ENCODE data around the gene CPB2. TPM values are rescaled to one million over a fixed set of nuclear protein-coding genes. Genes with fewer than 3 reads are reported as not detected.

Gene CPB2
- total RNA-seq, 1 experiment from 2014 or later, result 0.28 TPM

GRCh38 chr13:46109451-46109850 is 4.6 kb upstream of the CPB2 start:
- TF ChIP-seq TCF7L2 (IDR thresholded peaks at IDR 0.05; ENCODE audit: low read depth, low read length) (no peak), SIN3A (IDR thresholded peaks at IDR 0.05; ENCODE audit: borderline replicate concordance, insufficient read depth, low read depth, low read length) (no peak), REST (IDR thresholded peaks at IDR 0.05; ENCODE audit: insufficient read depth in 1 of 2, low read depth in 2 of 2, low read length in 1 of 2) (no peak), CTCF (IDR thresholded peaks at IDR 0.05) (no peak), POLR2AphosphoS5 (IDR thresholded peaks at IDR 0.05; ENCODE audit: low read depth, low read length) (no peak)
- no peaks in the 10 kb centered on the region for H3K4me1 ChIP-seq (ENCODE audit: control insufficient read depth, insufficient read depth, low read length)
- DNase-seq (ENCODE audit: low read depth, low spot score), result no peak
- ChIA-PET CTCF (no interaction called here), POLR2A (no interaction called here)
- H3K27ac ChIP-seq (ENCODE audit: low read length), result no peak overlapping the region
- H3K4me3 ChIP-seq (ENCODE audit: low read depth in 2 of 2, low read length in 2 of 2), result no peak overlapping the region
- H3K36me3 ChIP-seq (ENCODE audit: control insufficient read depth, insufficient read depth, low read length), result no peaks in the 10 kb centered on the region
- H3K9me3 ChIP-seq (ENCODE audit: control insufficient read depth, insufficient read depth, low read depth, low read length), result no peaks in the 10 kb centered on the region
- H3K27me3 ChIP-seq (ENCODE audit: control insufficient read depth, insufficient read depth, low read length), result no peaks in the 10 kb centered on the region
- ATAC-seq, result no peak
- no TSS peak for BruUV-seq (replicated peaks)
- intact Hi-C loops (cut with micrococcal nuclease; ENCODE audit: unreplicated experiment), result no loop called here
- in situ Hi-C loops (cut with HindIII; ENCODE audit: low pct_unique_long_range_greater_than_20kb, low sequenced_read_pairs), result no loop called here

GRCh38 chr13:46106839-46107371 is 2.1 kb upstream of the CPB2 start:
- intact Hi-C loops (cut with micrococcal nuclease; ENCODE audit: unreplicated experiment) (no loop called here), in situ Hi-C loops (cut with HindIII; ENCODE audit: low pct_unique_long_range_greater_than_20kb, low sequenced_read_pairs) (no loop called here)
- TF ChIP-seq CTCF (IDR thresholded peaks at IDR 0.05) (no peak), REST (IDR thresholded peaks at IDR 0.05; ENCODE audit: insufficient read depth in 1 of 2, low read depth in 2 of 2, low read length in 1 of 2) (no peak), POLR2AphosphoS5 (IDR thresholded peaks at IDR 0.05; ENCODE audit: low read depth, low read length) (no peak)
- H3K9me3 ChIP-seq (ENCODE audit: control insufficient read depth, insufficient read depth, low read depth, low read length), result no peaks in the 10 kb centered on the region
- no peaks in the 10 kb centered on the region for H3K27me3 ChIP-seq (ENCODE audit: control insufficient read depth, insufficient read depth, low read length)
- H3K4me3 ChIP-seq (ENCODE audit: low read depth in 2 of 2, low read length in 2 of 2), result no peak overlapping the region
- H3K36me3 ChIP-seq (ENCODE audit: control insufficient read depth, insufficient read depth, low read length), result no peaks in the 10 kb centered on the region
- no peak for ATAC-seq
- ChIA-PET POLR2A (no interaction called here), CTCF (no interaction called here)
- H3K27ac ChIP-seq (ENCODE audit: low read length), result no peak overlapping the region
- no peaks in the 10 kb centered on the region for H3K4me1 ChIP-seq (ENCODE audit: control insufficient read depth, insufficient read depth, low read length)
- no peak for DNase-seq (ENCODE audit: low read depth, low spot score)
- BruUV-seq (replicated peaks), result no TSS peak
